GM12878 (cell line): ENCODE data around the gene IFIT2.

Source experiments
- BHLHE40 ChIP-seq, 2 experiments: fragments of 450-650 bp in 1 of 2; IDR thresholded peaks; 2 replicates each; pipeline ENCODE4 v1.6.1; 2011 to 2017; ENCODE audit warnings: low read depth in 2 of 2, borderline replicate concordance in 1 of 2, improper control_type of control experiment in 1 of 2, low read length in 1 of 2, mild to moderate bottlenecking in 1 of 2
- CBX5 ChIP-seq: sonication (generic); IDR thresholded peaks from 2 replicates; pipeline ENCODE4 v1.6.1; 2016; ENCODE audit warnings: low read depth, moderate library complexity, mild to moderate bottlenecking, inconsistent platforms
- EZH2 ChIP-seq: IDR thresholded peaks from 2 replicates; pipeline ENCODE4 v1.6.1; 2012; ENCODE audit warnings: low read depth, mild to moderate bottlenecking, control low read depth, inconsistent platforms, low read length, borderline replicate concordance; ENCODE audit not compliant: control insufficient read depth
- POLR2A ChIP-seq: IDR thresholded peaks from 2 replicates; pipeline ENCODE4 v1.6.1; 2011; ENCODE audit warnings: low read depth, mild to moderate bottlenecking, low read length
- POLR2AphosphoS5 ChIP-seq: IDR thresholded peaks from 2 replicates; pipeline ENCODE4 v1.6.1; 2011; ENCODE audit warnings: mild to moderate bottlenecking, low read length, inconsistent platforms
- ZZZ3 ChIP-seq: IDR thresholded peaks from 2 replicates; pipeline ENCODE4 v1.6.1; 2011; ENCODE audit warnings: low read depth; ENCODE audit not compliant: control insufficient read depth, insufficient read length

DNA sequence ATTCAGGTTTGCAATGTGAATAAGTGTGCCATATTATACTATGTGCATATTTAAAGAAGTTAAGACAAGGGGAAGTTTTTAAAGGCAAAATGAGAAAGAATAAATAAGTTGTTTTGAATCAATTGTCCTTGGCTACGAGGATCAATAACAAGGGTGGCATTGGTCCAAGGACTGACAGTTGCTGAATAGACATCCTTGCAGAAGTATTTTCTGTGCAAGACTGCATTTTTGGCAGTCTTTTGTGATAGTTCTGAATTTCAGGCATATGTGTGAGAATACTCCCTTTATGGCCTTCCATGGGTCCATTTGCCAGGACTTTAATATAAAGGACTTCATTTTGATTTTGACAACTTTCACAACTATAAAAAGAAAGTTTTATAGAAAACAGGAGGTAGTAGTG, 44.9 kb upstream of the IFIT2 start:
- TF ChIP-seq POLR2AphosphoS5 (no peak), POLR2A (no peak), ZZZ3 (no peak), CBX5 (no peak), EZH2 (no peak), BHLHE40 (IDR thresholded peaks at IDR 0.05; ENCODE audit: borderline replicate concordance in 1 of 2, low read depth in 2 of 2, low read length in 1 of 2) (no peak)
